Hepatocyte (in vitro differentiated cells): ENCODE results near the gene SLC2A5. TPM values are rescaled to one million over a fixed set of nuclear protein-coding genes. Genes with fewer than 3 reads are reported as not detected.

Experiments
- DNase-seq: peaks from one replicate; pipeline ENCODE4 v3.0.0-alpha.2; 2016; ENCODE audit warnings: low spot score
- H2AFZ ChIP-seq: fragments of 200-600 bp; sonication (generic); 2 replicates; pipeline ENCODE4 v1.6.0; 2016; ENCODE audit warnings: antibody characterized with exemption, mild to moderate bottlenecking
- H3K27ac ChIP-seq: fragments of 200-600 bp; sonication (generic); 2 replicates; pipeline ENCODE4 v1.5.1; 2016; ENCODE audit warnings: mild to moderate bottlenecking
- H3K27me3 ChIP-seq: fragments of 200-600 bp; sonication (generic); 2 replicates; pipeline ENCODE4 v1.6.1; 2016
- H3K36me3 ChIP-seq: fragments of 200-600 bp; sonication (generic); replicated peaks from 2 replicates; pipeline ENCODE4 v1.5.1; 2016; ENCODE audit warnings: low read depth; ENCODE audit not compliant: insufficient read depth
- H3K4me1 ChIP-seq: fragments of 200-600 bp; sonication (generic); 2 replicates; pipeline ENCODE4 v1.5.1; 2016; ENCODE audit warnings: mild to moderate bottlenecking, moderate library complexity; ENCODE audit not compliant: insufficient read depth
- H3K4me2 ChIP-seq: fragments of 200-600 bp; sonication (generic); 2 replicates; pipeline ENCODE4 v1.6.0; 2016
- H3K4me3 ChIP-seq: fragments of 200-600 bp; sonication (generic); 2 replicates; pipeline ENCODE4 v1.5.1; 2016; ENCODE audit warnings: mild to moderate bottlenecking
- H3K79me2 ChIP-seq: fragments of 200-600 bp; sonication (generic); 2 replicates; pipeline ENCODE4 v1.6.0; 2017; ENCODE audit warnings: mild to moderate bottlenecking
- H3K9me2 ChIP-seq: fragments of 200-600 bp; sonication (generic); replicated peaks from 2 replicates; pipeline ENCODE4 v1.6.0; 2017; ENCODE audit warnings: mild to moderate bottlenecking; ENCODE audit not compliant: insufficient read depth
- H3K9me3 ChIP-seq: fragments of 200-600 bp; sonication (generic); 2 replicates; pipeline ENCODE4 v1.5.1; 2016; ENCODE audit warnings: low read depth, mild to moderate bottlenecking
- H4K20me1 ChIP-seq: fragments of 200-600 bp; sonication (generic); 2 replicates; pipeline ENCODE4 v1.6.0; 2016; ENCODE audit warnings: mild to moderate bottlenecking; ENCODE audit not compliant: insufficient read depth, poor library complexity, severe bottlenecking
- EZH2 ChIP-seq: fragments of 200-600 bp; sonication (generic); IDR thresholded peaks from 2 replicates; pipeline ENCODE4 v1.6.1; 2016; ENCODE audit warnings: antibody characterized with exemption, mild to moderate bottlenecking, borderline replicate concordance
- EZH2phosphoT487 ChIP-seq: fragments of 200-600 bp; sonication (generic); IDR thresholded peaks from one replicate; pipeline ENCODE4 v1.6.1; 2018; ENCODE audit warnings: antibody characterized with exemption, mild to moderate bottlenecking, low read depth, moderate library complexity; ENCODE audit not compliant: unreplicated experiment, severe bottlenecking
- WGBS: methylation state at CpG from one replicate; pipeline ENCODE4 v1.1.6; 2016; ENCODE audit warnings: low lambda C conversion rate; ENCODE audit errors: missing lambda C conversion rate; 5-methylcytosine and 5-hydroxymethylcytosine counted together
- polyA plus RNA-seq: library from polyadenylated mRNA; unstranded; fragments of >200 nt; fragmentation: Nextera tagmentation; extraction: Ambion mirVana; gene quantifications from 2 replicates; pipeline ENCODE4 v1.2.1, GENCODE V29; 2016
- total RNA-seq: library from RNA; depleted of rRNA; stranded (reverse); fragments of >200 nt; gene quantifications from 2 replicates; pipeline ENCODE4 v1.2.3, GENCODE V29; 2014
- TF ChIP-seq, protein P1 (sequence below): fragments of 200-600 bp; sonication (generic); IDR thresholded peaks from 2 replicates; pipeline ENCODE4 v1.5.1; 2016; ENCODE audit warnings: antibody characterized with exemption, mild to moderate bottlenecking; ENCODE audit not compliant: poor library complexity

SLC2A5 gene
- total and polyA plus RNA-seq, 2 experiments from 2014 or later = 7.2 to 8.2 TPM

DNA sequence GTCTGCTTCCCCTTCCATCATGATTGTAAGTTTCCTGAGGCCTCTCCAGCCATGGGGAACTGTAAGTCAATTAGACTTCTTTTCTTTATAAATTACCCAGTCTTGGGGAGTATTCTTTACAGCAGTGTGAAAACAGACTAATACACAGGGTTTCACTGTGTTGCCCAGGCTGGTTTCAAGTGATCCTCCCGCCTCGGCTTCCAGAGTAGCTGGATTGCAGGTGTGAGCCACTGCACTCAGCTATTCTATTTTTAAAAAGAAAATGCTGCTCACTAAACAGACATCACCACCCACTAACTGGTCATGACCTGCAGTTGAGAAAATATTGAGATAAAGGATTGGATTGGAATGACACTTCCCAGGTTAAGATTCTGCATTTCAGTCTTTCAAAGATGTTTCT lies 22.4 kb downstream of the SLC2A5 start:
- H3K9me3 ChIP-seq = no peaks in the 10 kb centered on the region
- no peak for DNase-seq
- no peak overlapping the region for H3K27ac ChIP-seq
- no peak overlapping the region for H3K4me3 ChIP-seq
- no peaks in the 10 kb centered on the region for H3K9me2 ChIP-seq
- WGBS = 88% methylated on average over 2 of the region's 2 CpGs
- H4K20me1 ChIP-seq = no peaks in the 10 kb centered on the region
- TF ChIP-seq, protein P1, sequence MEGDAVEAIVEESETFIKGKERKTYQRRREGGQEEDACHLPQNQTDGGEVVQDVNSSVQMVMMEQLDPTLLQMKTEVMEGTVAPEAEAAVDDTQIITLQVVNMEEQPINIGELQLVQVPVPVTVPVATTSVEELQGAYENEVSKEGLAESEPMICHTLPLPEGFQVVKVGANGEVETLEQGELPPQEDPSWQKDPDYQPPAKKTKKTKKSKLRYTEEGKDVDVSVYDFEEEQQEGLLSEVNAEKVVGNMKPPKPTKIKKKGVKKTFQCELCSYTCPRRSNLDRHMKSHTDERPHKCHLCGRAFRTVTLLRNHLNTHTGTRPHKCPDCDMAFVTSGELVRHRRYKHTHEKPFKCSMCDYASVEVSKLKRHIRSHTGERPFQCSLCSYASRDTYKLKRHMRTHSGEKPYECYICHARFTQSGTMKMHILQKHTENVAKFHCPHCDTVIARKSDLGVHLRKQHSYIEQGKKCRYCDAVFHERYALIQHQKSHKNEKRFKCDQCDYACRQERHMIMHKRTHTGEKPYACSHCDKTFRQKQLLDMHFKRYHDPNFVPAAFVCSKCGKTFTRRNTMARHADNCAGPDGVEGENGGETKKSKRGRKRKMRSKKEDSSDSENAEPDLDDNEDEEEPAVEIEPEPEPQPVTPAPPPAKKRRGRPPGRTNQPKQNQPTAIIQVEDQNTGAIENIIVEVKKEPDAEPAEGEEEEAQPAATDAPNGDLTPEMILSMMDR = no peak
- no peak for TF ChIP-seq EZH2phosphoT487
- no peaks in the 10 kb centered on the region for H3K4me1 ChIP-seq
- H3K4me2 ChIP-seq = no peak overlapping the region
- no peaks in the 10 kb centered on the region for H3K79me2 ChIP-seq
- no peaks in the 10 kb centered on the region for H3K27me3 ChIP-seq
- H3K36me3 ChIP-seq = no peaks in the 10 kb centered on the region
- H2AFZ ChIP-seq = no peak overlapping the region

DNA sequence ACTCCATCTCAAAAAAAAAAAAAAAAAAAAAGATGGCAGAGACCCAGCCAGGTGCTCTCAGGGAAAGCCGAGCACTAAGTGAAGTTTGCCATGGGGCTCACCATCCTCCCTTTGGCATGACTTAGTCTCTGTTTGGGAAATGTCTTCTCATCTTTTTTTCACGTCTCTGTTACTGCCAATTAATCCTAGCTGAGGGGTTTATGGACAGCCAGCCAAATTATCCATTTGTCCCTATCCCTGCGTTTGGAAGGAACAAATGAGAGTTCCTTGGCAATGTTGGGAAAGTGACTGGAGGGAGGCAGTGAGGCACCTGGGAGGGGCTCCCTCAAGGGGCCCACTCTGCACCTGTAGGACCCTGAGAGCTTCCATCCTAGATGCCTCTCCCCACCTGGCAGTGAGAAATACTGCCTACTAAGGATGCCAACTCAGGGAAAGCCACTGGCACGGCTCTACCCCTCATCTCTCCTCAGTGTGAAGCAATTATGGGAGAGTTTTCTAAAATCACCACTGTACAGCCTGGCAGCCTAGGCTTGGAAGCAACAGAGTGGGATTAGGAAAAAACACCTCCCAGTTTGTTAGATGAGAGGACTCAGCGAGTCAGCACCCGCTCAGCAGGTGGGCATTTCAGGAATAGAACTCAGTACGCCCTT lies 23.4 kb downstream of the SLC2A5 start:
- H3K4me1 ChIP-seq = no peaks in the 10 kb centered on the region
- H3K27ac ChIP-seq = no peak overlapping the region
- no peaks in the 10 kb centered on the region for H3K27me3 ChIP-seq
- H3K36me3 ChIP-seq = no peaks in the 10 kb centered on the region
- no peaks in the 10 kb centered on the region for H4K20me1 ChIP-seq
- H3K79me2 ChIP-seq = no peaks in the 10 kb centered on the region
- TF ChIP-seq EZH2phosphoT487 = no peak
- TF ChIP-seq, protein P1 = no peak
- TF ChIP-seq EZH2 = no peak
- DNase-seq = no peak
- H2AFZ ChIP-seq = no peak overlapping the region
- H3K9me3 ChIP-seq = no peaks in the 10 kb centered on the region
- H3K9me2 ChIP-seq = no peaks in the 10 kb centered on the region
- 87% methylated on average over 7 of the region's 7 CpGs for WGBS
- no peak overlapping the region for H3K4me3 ChIP-seq
- no peak overlapping the region for H3K4me2 ChIP-seq

DNA sequence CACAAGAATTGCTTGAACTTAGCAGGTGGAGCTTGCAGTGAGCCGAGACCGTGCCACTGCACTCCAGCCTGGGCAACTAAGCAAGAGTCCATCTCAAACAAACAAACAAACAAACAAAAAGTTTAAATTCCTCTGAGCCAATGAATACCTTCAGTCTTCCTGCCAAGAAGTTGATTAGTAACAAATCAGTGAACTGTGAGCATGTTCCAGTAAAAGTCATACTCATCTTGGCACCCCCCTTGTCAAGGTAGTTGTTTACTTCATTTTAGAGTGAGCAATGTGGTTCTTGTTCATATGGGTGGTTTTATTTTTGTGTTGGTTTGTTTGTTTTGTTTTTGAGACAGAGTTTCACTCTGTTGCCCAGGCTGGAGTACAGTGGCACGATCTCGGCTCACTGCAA lies 25.2 kb downstream of the SLC2A5 start:
- WGBS = 97% methylated on average over 4 of the region's 4 CpGs
- Histone ChIP-seq H3K9me2 (no peaks in the 10 kb centered on the region), H3K36me3 (no peaks in the 10 kb centered on the region), H3K4me2 (no peak overlapping the region), H3K27ac (no peak overlapping the region), H4K20me1 (no peaks in the 10 kb centered on the region), H3K79me2 (no peaks in the 10 kb centered on the region), H3K27me3 (no peaks in the 10 kb centered on the region), H3K9me3 (no peaks in the 10 kb centered on the region), H3K4me1 (no peaks in the 10 kb centered on the region), H3K4me3 (no peak overlapping the region), H2AFZ (no peak overlapping the region)
- no peak for DNase-seq
- TF ChIP-seq, protein P1 = no peak
- no peak for TF ChIP-seq EZH2phosphoT487
- TF ChIP-seq EZH2 = no peak
